ENCODE results near the gene FREM3.

The FREM3 gene

GRCh38 chr4:143634763-143635162, 65.7 kb downstream of the FREM3 start:
- Mint-ChIP-seq H3K27ac (peak overlapping the region; percentile 80 to 91 (median 89)), H3K4me3 (no peak overlapping the region), H3K36me3 (ENCODE audit: low read depth) (no peaks in the 10 kb centered on the region), H3K9me3 (no peaks in the 10 kb centered on the region), H3K27me3 (ENCODE audit: low read depth) (peaks cover 15% of the 10 kb centered on the region), H3K4me1 (peaks cover 23% of the 10 kb centered on the region)
- TF ChIP-seq CTCF (IDR thresholded peaks at IDR 0.05; ENCODE audit: unreplicated experiment in 3 of 3) = no peak

- Mint-ChIP-seq H3K36me3 (ENCODE audit: low read depth) (no peaks in the 10 kb centered on the region), H3K27me3 (ENCODE audit: low read depth) (peaks cover 15% of the 10 kb centered on the region), H3K9me3 (no peaks in the 10 kb centered on the region), H3K27ac (peak overlapping the region; percentile 80 to 91 (median 89)), H3K4me3 (no peak overlapping the region), H3K4me1 (peaks cover 23% of the 10 kb centered on the region)
- no peak for TF ChIP-seq CTCF (IDR thresholded peaks at IDR 0.05; ENCODE audit: unreplicated experiment in 3 of 3)
Observed at GRCh38 chr4:143633833-143634232, 66.6 kb downstream of the FREM3 start.

GRCh38 chr4:143626134-143626911, 74.2 kb downstream of the FREM3 start:
- H3K4me3 Mint-ChIP-seq = no peak overlapping the region
- peaks cover 4% of the 10 kb centered on the region for H3K27me3 Mint-ChIP-seq (ENCODE audit: low read depth)
- H3K27ac Mint-ChIP-seq = peak overlapping the region; percentile 89 to 97 (median 95)
- no peaks in the 10 kb centered on the region for H3K36me3 Mint-ChIP-seq (ENCODE audit: low read depth)
- H3K4me1 Mint-ChIP-seq = peaks cover 55% of the 10 kb centered on the region
- H3K9me3 Mint-ChIP-seq = peaks cover 2% of the 10 kb centered on the region
- no peak for TF ChIP-seq CTCF (IDR thresholded peaks at IDR 0.05; ENCODE audit: unreplicated experiment in 3 of 3)

GRCh38 chr4:143625632-143626031, 74.8 kb downstream of the FREM3 start:
- H3K4me3 Mint-ChIP-seq = no peak overlapping the region
- H3K27ac Mint-ChIP-seq = peak overlapping the region; percentile 89 to 97 (median 95)
- H3K36me3 Mint-ChIP-seq (ENCODE audit: low read depth) = no peaks in the 10 kb centered on the region
- peaks cover 2% of the 10 kb centered on the region for H3K9me3 Mint-ChIP-seq
- H3K27me3 Mint-ChIP-seq (ENCODE audit: low read depth) = peaks cover 4% of the 10 kb centered on the region
- peaks cover 55% of the 10 kb centered on the region for H3K4me1 Mint-ChIP-seq
- no peak for TF ChIP-seq CTCF (IDR thresholded peaks at IDR 0.05; ENCODE audit: unreplicated experiment in 3 of 3)

- H3K9me3 Mint-ChIP-seq = peaks cover 2% of the 10 kb centered on the region
- H3K27me3 Mint-ChIP-seq (ENCODE audit: low read depth) = peaks cover 4% of the 10 kb centered on the region
- H3K4me3 Mint-ChIP-seq = no peak overlapping the region
Observed at GRCh38 chr4:143623896-143624295, 76.6 kb downstream of the FREM3 start.

More at GRCh38 chr4:143623896-143624295, 76.6 kb downstream of the FREM3 start:
- peak overlapping the region in 1 of 3 experiments; percentile 89 for H3K27ac Mint-ChIP-seq
- H3K36me3 Mint-ChIP-seq (ENCODE audit: low read depth) = no peaks in the 10 kb centered on the region
- no peak for TF ChIP-seq CTCF (IDR thresholded peaks at IDR 0.05; ENCODE audit: unreplicated experiment in 3 of 3)
- H3K4me1 Mint-ChIP-seq = peaks cover 60% of the 10 kb centered on the region
